GM19043 (cell line): ENCODE data around the gene FNDC1.
"Not testable (repeated sequence)": the region's sequence is repeated elsewhere in the genome, so short reads cannot be mapped to it uniquely, and the experiment has no call there.

ENCODE experiments used
- ATAC-seq: cut with Tn5 transposase; IDR thresholded peaks from one replicate; pipeline ENCODE4 v1.9.1; 2021; ENCODE audit warnings: low read depth; ENCODE audit not compliant: unreplicated experiment

Gene FNDC1

DNA sequence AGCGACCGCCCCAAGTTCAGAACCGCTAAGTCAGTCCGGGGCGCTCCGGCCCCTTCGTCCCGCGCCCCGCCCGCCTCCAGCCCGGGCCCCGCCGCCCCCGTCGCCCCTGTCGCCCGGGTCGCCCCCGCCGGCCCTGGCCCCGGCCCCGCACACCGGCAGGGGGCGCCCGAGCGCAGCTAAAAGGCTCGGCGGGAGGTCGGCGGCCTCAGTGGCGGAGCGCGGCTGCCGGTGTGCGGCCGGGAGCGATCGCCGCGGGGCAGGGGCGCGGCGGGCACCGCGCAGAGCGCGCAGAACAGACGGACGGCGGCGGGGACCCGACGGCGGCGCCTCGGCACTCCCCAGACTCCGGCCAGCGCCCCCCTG is at the start of gene FNDC1:
FNDC1 (plus strand) TSS at position 208 of the 363 bp plus-strand sequence. CDS start 197 bp downstream, outside the sequence.
- ATAC-seq, result no peak

DNA sequence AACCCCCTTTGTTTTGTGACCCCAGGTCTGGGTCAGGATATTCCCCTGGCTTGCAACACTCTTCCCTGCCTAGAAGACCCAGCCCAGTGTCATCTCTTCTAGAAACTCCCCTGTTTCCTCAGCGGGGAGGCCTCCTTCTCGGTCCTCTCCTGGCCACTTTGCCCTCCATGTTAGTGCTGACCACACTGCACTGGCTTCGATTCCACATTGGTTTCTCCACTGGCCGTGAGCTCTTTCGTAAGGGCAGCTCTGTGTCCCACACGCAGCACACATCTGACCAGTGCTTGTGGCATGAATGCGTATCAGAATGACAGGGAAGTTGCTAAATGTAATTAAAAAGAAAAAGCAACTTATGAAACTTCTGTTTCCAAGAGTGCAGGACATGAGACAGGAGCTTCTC is 49.4 kb upstream of the FNDC1 start:
- no peak for ATAC-seq

DNA sequence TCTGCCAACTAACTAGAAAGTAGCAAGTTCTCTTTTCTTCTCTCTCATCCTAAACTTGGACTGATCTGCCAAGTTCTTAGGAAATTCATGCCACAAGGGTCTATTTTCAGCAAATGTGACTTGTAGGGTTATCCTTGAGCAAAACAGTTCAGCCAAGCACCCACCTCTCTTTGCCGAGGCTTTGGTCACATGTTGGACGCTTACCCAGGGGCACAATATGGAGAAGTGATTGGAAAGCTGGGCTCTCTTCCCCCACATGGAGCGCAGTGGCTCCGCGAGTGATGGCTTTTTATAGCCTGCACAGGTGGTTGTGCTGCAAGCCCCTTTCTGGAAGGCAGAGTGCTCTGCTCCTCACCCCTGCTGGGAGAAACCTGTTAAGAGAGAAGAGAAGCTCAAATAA is 47.7 kb upstream of the FNDC1 start:
- no peak for ATAC-seq

DNA sequence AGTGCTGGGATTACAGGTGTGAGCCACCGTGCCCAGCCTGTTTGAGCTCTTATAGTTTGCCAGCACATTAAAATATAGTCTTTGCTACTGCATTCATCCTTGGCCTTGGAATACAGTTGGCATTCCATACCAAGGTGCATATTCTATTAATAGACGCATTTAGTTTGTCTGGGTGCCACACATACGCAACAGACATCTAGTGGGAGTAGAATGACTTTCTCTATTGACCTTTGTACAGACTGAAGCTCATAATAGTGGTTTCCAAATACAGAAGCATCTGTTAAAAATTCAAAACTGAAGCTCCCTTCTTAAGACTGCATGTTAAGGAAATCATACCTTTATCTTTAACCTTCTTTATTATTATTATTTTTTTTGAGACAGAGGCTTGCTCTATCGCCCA is 46.7 kb upstream of the FNDC1 start:
- no peak for ATAC-seq

DNA sequence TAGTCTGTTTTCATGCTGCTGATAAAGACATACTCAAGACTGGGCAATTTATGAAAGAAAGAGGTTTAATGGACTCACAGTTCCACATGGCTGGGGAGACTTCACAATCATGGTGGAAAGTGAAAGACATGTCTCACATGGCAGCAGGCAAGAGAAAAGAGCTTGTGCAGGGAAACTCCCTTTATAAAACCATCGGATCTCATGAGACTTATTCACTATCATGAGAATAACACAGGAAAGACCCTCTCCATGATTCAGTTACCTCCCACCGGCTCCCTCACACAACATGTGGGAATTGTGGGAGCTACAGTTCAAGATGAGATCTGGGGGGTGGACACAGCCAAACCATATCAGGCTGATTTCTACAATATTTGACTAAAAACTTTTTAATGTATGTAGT is 45.4 kb upstream of the FNDC1 start:
- not testable (repeated sequence) for ATAC-seq

DNA sequence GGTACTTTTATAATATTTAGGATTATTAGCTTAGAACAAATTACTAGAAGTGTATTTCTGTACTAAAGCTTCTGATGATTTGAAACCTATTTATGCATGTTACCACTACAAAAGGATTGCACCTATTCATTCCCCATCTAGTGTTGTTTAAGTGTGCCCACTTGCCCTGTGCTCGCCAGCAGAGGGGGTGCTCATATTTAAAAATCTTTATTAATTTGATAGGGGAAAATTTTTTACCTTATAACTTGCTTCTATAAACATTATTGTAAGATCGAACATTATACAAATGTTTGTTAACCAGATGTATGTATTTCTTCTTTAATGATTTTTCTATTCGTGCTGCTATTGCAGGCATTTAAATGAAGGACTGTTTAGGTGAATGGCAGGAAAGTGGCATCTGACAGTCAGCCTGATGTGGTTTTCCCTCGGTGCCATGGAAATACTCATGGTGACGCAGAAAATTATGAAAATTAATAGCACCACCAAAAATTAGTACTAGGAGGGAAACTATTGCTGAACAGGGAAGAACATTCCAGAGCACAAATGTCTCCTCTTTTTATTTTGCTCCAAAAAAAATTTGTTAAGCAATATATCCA is 44.1 kb upstream of the FNDC1 start:
- ATAC-seq, result no peak

DNA sequence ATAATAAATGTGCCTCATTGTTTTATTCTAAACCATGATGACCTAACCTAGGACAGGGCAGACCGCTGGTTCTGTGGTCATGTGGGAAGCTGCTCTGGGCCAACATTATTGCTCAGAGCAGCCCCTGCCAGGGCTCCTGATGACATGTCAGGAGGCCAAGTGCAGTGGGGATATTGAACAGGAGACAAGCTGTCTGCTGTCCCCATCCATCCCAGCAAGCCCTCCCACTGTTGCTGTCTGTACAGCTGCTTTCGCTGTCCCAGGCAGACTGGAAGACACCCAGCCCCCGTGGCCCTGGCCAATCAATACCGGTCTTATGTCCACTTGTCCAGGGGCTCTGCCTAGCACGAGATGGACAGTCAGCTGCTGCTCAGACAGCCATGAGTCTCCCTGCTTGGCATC is 43.2 kb upstream of the FNDC1 start:
- ATAC-seq, result no peak

DNA sequence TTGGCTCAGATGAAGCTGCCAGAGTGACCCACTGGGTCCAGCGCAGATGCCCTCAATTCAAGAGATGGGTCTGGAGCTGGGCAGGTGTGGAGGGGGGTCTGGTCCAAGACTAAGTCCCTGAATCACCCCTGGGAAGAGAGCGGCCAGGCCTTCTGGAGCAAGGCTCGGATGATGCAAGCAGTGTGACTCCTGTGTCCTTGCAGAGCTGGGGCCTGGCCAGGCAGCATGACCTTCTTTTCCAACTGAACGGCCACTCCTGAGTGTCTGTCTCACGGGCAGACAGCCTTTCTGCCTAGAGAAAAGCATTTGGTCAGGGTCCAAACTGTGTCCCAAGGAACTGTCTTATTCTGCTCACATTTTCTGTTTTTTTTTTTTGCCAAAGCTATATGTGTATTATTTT is 42.6 kb upstream of the FNDC1 start:
- no peak for ATAC-seq

DNA sequence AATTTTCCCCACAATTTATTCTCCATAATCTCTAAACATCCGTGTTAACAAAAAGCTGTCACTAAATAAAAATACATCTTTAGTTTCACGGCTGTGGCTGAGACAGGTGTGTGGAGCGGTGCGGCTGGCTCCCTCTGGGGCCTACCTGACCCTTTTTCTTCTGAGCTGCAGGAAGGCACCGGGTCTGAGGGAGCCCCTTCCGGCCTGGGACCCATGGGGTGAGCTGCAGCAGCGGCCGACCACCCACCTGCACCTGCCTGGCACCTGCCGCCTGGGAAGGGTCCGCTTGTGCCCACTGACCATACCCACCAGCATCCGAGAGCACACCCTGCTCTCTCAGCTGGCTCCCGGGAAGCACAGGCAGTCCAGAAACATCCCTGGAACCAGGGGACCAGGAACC is 41.5 kb upstream of the FNDC1 start:
- ATAC-seq, result no peak

DNA sequence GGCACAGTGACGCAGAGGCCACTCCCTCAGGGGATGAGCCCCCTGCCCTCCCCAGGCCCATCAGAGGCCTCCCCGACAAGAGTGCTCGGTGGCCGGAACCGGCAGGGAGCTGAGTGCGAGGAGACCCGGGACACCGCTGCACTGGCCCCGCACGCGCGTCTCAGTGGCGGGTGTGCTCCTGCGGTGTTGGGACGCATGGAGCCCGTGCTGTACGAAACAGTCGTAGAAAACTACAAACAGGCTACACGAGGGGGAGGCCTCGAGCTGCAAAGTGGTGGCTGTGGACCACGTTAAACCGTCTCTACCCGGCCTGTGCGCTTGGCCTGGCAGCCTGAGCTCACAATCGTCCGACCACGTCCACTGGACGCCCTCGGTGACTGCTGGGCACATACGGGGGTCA is 40.2 kb upstream of the FNDC1 start:
- no peak for ATAC-seq

DNA sequence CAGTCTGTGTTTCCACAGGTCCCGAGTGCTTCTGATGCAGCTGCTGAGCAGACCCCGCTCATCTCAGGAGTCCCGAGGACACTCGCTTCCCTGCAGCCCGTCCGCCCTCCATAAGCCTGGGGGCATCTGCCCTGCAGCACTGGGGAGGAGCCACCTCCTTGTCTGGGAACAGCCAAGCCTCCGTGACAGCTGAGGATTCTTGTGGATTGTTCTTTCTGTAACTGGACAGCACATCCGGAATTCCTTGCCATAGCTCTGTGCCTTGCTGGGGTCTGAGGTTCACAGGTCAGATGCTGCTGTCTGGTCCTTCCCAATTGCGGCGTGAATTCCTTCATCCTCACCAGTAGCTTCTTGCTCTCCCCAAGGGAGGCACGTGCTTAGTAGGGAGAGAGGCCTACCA is 38.4 kb upstream of the FNDC1 start:
- ATAC-seq, result no peak

DNA sequence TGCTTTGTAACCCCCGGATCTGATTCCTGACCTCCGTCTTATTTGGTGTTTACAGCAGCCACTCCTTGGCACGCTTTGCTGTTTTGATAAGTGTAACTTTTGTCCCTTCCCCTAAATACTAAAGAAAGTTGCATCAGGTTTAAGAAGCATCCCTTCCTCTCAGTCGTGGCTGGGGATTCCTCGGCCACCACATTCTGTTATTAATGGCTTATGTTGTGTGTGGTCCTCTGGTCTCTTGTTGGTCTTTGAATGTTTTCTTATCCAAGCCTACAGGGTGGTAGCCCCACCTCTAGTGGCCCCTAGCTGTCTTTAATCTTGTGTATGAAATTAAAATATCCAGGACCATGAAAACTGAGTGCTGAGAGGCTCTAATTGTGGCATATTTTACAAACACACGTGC is 37.5 kb upstream of the FNDC1 start:
- ATAC-seq, result no peak

DNA sequence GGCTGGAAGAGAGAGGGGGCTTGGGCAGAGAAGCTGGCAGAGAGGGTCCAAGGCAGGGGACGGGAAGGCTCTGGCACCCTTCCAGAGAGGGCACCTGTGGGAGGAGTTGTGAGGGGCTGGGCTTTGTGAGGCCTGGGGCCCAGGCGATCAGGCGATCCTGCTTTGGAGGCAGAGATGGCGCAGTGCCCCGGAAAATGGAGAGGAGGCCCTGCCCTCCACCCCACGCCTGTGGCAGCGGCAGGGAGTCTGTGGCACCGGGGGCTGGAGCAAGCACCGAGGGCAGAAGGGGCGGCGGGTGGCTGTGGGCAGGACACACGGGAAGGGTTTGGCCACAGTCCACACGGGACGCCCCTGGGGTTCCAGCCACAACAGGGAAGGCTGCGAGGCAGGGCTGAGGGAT is 36.5 kb upstream of the FNDC1 start:
- ATAC-seq, result no peak

DNA sequence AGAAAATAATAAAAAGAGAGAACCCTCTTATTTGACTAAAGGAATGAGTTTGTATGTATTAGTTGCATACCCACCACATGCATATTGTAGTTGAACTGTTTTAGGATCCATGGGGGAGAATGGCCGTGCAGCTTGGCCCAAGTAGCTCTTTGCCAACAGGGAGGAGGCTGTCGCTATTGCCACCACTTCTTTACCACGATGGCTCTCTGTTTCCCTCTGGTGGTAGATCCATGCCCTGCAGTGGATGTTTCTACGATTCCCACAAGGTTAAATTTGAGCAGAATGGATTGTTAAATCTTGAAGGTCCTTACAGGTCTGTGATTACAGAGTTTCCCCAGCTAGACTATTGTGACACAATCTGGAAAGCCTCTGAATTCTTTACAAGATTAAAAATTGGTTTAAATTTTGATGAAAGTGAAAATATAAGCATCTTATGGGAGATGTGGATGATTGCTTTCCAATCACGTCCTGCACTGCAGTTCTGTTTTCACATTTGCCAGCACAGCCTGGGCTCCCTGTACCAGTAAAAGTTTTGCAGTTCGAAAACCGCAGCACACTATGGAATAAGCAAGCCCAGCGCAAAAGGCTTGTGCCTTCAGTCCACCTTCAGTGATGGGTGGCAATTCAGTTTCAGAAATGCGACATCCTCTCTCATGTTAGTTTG is 34.4 kb upstream of the FNDC1 start:
- ATAC-seq, result peak; percentile 74

DNA sequence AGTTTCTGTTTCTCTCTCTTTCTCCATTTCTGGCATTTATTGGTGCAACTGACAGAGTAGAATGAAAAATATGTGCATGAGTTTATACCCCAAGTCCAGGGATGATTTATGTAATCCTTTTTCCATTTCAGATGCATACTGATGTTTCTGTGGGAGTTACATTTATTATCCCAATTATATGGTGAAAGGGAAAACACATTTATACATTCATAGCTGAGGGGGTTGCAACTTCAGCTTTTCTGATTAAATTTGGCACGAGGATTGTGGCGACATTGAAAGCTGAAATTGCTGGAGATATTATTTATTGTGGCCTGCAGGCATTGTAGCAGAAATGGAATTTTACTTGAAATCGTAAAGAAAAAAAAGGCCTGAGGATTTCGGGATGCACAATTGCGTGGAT is 31.5 kb upstream of the FNDC1 start:
- ATAC-seq, result no peak

DNA sequence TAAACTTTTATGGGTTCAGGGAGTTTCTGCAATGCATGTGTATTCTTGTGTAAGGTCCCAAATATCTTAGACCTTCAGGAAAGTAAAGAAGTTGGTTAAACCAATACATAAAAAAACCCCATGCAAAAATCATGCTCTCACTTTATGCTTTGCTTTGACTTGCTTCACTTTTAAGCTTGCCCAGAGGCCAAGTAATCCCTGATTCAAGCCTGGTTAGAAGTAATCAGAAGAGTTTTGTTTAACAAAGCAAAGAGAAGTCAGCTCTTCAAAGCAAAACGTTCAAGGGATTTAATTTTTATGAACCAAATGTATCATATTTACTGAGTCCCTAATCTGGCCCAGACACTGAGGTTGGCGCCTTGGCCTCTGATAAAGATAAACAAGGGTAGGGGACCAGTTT is 26.7 kb upstream of the FNDC1 start:
- no peak for ATAC-seq

DNA sequence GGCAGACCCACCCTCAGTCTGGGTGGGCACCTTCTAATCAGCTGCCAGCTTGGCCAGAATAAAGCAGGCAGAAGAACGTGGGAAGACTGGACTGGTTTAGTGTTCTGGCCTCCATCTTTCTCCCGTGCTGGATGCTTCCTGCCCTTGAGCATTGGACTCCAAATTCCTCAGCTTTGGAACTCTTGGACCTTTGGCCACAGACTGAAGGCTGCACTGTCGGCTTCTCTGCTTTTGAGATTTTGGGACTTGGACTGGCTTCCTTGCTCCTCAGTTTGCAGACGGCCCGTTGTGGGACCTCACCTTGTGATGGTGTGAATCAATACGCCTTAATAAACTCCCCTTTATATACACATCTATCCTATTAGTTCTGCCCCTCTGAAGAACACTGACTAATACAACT is 20.6 kb upstream of the FNDC1 start:
- ATAC-seq, result no peak

DNA sequence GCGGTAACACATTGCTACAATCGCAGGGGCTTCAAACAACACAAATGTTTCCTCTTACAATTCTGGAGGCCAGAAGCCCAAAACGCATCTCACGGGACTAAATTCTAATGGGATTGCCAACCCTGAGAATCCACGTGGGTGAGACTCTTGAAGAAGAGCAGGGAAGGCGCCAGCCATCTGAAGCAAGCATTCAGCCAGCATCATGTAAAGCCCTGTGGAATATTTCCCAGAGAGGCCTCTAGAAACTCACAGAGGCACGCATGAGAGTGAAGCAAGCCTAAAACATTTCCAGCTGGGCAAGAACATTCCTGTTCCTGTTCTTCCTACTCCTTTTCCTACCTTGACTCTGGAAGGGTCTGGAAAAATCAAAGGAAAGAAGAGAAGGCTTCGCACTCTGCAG is 19.6 kb upstream of the FNDC1 start:
- no peak for ATAC-seq

DNA sequence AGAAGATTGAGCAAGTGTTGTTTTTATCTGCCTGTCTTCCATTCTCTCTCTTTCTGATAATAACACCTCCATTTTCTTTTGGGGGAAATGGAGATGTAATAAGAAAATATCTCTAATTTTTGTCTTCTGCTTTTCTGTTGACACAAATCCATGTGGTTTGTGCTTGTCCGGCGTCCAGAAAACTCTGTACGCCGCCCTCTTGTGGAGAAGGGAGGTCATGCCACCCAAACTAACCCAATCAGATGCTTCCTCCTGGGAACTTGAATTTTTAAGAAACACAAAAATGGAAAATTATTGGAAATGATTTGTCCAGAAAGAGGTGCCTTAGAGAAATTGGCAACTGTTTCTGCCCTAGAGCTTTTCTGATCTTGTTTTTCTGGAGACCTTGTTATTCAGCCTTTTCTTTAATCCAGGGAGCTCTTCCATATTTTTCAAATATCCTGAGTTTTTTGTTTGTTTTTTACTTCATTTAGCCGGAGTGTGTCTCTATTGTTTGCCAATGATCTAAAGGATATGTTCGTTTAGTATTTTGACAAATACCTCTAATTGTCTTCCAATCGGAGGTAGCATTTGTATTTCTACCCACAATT is 17.8 kb upstream of the FNDC1 start:
- no peak for ATAC-seq

DNA sequence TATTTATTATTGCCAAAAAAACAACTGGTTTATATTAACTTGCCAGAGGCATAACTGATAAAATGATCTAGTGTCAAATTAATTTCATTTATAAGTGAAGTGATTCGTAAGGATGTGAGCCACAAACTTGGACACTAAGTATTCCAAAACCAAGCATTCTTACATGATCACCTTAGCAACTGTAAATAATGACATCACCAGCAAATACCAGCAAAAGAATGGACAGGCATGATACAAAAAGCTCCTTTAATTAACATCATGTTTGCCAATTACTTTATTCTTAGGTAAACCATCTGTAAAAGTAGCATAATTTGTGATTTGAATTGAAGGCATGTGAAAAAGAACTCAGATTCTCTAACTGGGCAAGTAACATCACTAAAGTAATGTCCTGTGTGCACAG is 17.2 kb upstream of the FNDC1 start:
- no peak for ATAC-seq

DNA sequence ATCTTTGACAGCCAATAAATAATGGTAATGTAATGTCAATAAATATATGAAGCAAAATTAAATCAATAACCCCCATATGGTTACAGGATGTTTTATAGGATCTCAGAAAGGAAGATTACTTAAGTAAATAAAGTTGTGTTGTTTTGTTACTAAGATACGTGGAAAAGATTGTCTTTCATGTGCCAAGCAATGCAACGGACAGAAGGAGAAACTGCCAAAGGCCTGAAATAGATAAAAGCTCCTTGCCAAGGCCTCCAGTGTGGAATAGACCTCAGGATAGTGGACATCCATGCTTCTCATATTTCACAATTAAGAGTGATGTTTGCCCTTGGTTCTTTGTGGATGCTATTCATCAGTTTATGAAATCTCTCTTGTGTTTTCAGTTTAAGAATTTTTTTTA is 16.4 kb upstream of the FNDC1 start:
- no peak for ATAC-seq

DNA sequence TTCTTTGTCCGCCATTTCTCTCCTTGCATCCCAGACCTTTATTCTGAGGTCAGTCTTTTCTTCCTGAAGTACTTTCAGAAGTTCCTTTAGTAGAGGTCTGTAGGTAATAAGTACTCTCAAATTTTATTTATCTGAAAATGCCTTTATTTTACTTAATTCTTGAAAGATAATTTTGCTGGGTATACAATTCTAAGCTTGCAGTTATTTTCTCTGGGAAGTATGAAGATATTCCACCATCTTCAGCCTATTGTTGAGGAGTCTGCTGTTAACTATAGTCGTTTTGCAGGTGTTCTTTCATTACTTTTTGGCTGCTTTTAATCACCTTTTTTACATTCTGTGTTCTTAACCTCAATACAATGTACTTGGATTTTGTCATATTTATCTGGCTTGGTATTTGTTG is 13.5 kb upstream of the FNDC1 start:
- no peak for ATAC-seq
